HG03039 (cell line): ENCODE data around the gene HOXA6.
A peak's percentile ranks its signal among the peaks of the same experiment; 100 is the strongest.

Source experiments
- ATAC-seq: cut with Tn5 transposase; IDR thresholded peaks from one replicate; pipeline ENCODE4 v1.9.1; 2021; ENCODE audit warnings: mild to moderate bottlenecking, moderate library complexity; ENCODE audit not compliant: unreplicated experiment

The HOXA6 gene

GRCh38 chr7:27163288-27164044, 15.9 kb upstream of the HOXA6 start:
- ATAC-seq: no peak

GRCh38 chr7:27162561-27163287, 15.2 kb upstream of the HOXA6 start:
- no peak for ATAC-seq

GRCh38 chr7:27161721-27162560, 14.4 kb upstream of the HOXA6 start:
- no peak for ATAC-seq

- ATAC-seq: no peak
Measured at GRCh38 chr7:27161214-27161720, 13.7 kb upstream of the HOXA6 start.

- ATAC-seq: peak; percentile 47
Measured at GRCh38 chr7:27160546-27161213, 13.1 kb upstream of the HOXA6 start.

GRCh38 chr7:27160145-27160545, 12.6 kb upstream of the HOXA6 start:
- ATAC-seq: no peak

GRCh38 chr7:27159266-27160144, 11.9 kb upstream of the HOXA6 start:
- ATAC-seq: no peak

GRCh38 chr7:27158436-27159265, 11.1 kb upstream of the HOXA6 start:
- no peak for ATAC-seq

GRCh38 chr7:27157702-27158431, 10.3 kb upstream of the HOXA6 start:
- ATAC-seq: no peak

- ATAC-seq: no peak
Measured at GRCh38 chr7:27156916-27157701, 9.5 kb upstream of the HOXA6 start.

GRCh38 chr7:27156508-27156898, 8.9 kb upstream of the HOXA6 start, which contains the start of gene HOXA7:
Gene HOXA7, minus strand, starts transcription at chr7:27156675. Its CDS starts 130 bp downstream, at chr7:27156545.
- no peak for ATAC-seq

- ATAC-seq: no peak
Measured at GRCh38 chr7:27155816-27156507, 8.4 kb upstream of the HOXA6 start.

- ATAC-seq: no peak
Measured at GRCh38 chr7:27154901-27155815, 7.6 kb upstream of the HOXA6 start.

GRCh38 chr7:27154369-27154768, 6.8 kb upstream of the HOXA6 start:
- no peak for ATAC-seq

- no peak for ATAC-seq
Measured at GRCh38 chr7:27153526-27153925, 6.0 kb upstream of the HOXA6 start.
